Breast epithelium (tissue), 4 donors: Measurements from ENCODE around the gene POU6F1. TPM values are rescaled to one million over a fixed set of nuclear protein-coding genes. Genes with fewer than 3 reads are reported as not detected.

Experiments
- DNase-seq, 2 donors: peaks; one replicate each; pipeline ENCODE4 v3.0.0-alpha.2; 2019; ENCODE audit warnings: low spot score in 2 of 2
- H3K27ac ChIP-seq, 2 donors: fragments of 200-600 bp; sonication (generic) in 1 of 2; one replicate each; pipeline ENCODE4 v1.5.1; 2016 to 2019; ENCODE audit warnings: mild to moderate bottlenecking in 1 of 2
- H3K27me3 ChIP-seq, 2 donors: fragments of 200-600 bp; sonication (generic) in 1 of 2; one replicate each; pipeline versions ENCODE4 v1.5.1 to v1.6.0; 2017 to 2019; ENCODE audit warnings: control low read depth in 1 of 2, mild to moderate bottlenecking in 1 of 2
- H3K36me3 ChIP-seq: fragments of 200-600 bp; one replicate; pipeline ENCODE4 v1.5.1; 2019
- H3K4me1 ChIP-seq, 2 donors: fragments of 200-600 bp; sonication (generic); one replicate each; pipeline ENCODE4 v1.5.1; 2016 to 2019; ENCODE audit warnings: control low read depth in 1 of 2
- H3K4me3 ChIP-seq, 3 donors: fragments of 200-600 bp; sonication (generic); 1 replicate in 2 of 3; 2 replicates in 1 of 3; pipeline ENCODE4 v1.5.1; 2016 to 2019; ENCODE audit warnings: mild to moderate bottlenecking in 3 of 3, moderate library complexity in 2 of 3
- H3K9me3 ChIP-seq, 2 donors: fragments of 200-600 bp; sonication (generic) in 1 of 2; one replicate each; pipeline ENCODE4 v1.5.1; 2016 to 2019; ENCODE audit warnings: control low read depth in 1 of 2
- CTCF ChIP-seq, 3 donors: fragments of 450-650 bp; IDR thresholded peaks; one replicate each; pipeline ENCODE4 v1.5.1; 2016 to 2017; ENCODE audit warnings: antibody characterized with exemption in 3 of 3, mild to moderate bottlenecking in 3 of 3, moderate library complexity in 3 of 3
- POLR2A ChIP-seq: fragments of 450-650 bp; IDR thresholded peaks from one replicate; pipeline ENCODE4 v1.6.1; 2016; ENCODE audit warnings: antibody characterized with exemption, mild to moderate bottlenecking, moderate library complexity
- POLR2AphosphoS5 ChIP-seq, 3 donors: sonication (generic); formaldehyde crosslinking; IDR thresholded peaks; one replicate each; pipeline ENCODE4 v1.6.1; 2017; ENCODE audit warnings: antibody characterized with exemption in 3 of 3
- intact Hi-C: fragments of 100-400 bp; cut with DNase I; formaldehyde crosslinking; loops from one replicate; pipeline ENCODE4 v1.15.1; 2023; ENCODE audit warnings: low total_unique reads
- total RNA-seq, 3 donors: library from RNA; depleted of rRNA; stranded (reverse); fragments of >200 nt; gene quantifications; one replicate each; pipeline ENCODE4 v1.1.0, GENCODE V29; 2016

Gene POU6F1
- total RNA-seq, 3 donors from 2014 or later = 10.5 to 23.3 (median 15.2) TPM

DNA sequence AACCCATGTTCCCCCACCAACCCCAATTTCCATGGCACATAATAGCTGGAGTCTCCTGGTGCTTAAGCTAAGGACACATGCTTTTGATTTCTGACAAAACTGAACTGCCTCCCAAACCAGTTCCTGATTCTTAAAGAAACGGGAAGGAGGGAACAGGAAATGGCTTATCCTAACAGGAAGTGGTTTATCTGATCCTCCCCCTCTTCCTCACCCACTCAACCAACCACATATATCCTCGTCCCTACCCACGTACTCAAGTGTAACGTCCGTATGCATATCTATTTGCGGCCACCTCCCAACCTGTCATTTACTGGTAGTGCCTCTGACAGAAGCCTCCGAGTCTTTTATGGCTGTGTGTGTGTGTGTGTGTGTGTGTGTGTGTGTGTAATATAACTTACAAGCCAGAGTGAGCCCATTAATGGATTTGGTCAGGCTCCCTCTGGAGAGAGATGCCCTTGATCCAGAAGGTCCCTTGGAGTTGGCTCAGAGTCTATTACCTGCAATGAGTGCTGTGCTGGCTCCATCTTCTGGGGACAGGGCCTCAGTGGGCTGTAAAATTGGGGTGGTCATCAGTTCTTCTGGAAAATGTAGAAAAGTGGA, 28.5 kb upstream of the POU6F1 start:
- Histone ChIP-seq H3K27ac (peak overlapping the region; percentile 29 to 53), H3K36me3 (peaks cover 1% of the 10 kb centered on the region), H3K4me3 (no peak overlapping the region), H3K9me3 (no peaks in the 10 kb centered on the region), H3K27me3 (no peaks in the 10 kb centered on the region), H3K4me1 (peaks cover 0 to 2% of the 10 kb centered on the region in 2 donors)
- intact Hi-C loops = no loop called here
- TF ChIP-seq POLR2A = no peak
- no peak for TF ChIP-seq POLR2AphosphoS5 (IDR thresholded peaks at IDR 0.05)
- no peak for TF ChIP-seq CTCF (IDR thresholded peaks at IDR 0.05)
- DNase-seq = no peak

DNA sequence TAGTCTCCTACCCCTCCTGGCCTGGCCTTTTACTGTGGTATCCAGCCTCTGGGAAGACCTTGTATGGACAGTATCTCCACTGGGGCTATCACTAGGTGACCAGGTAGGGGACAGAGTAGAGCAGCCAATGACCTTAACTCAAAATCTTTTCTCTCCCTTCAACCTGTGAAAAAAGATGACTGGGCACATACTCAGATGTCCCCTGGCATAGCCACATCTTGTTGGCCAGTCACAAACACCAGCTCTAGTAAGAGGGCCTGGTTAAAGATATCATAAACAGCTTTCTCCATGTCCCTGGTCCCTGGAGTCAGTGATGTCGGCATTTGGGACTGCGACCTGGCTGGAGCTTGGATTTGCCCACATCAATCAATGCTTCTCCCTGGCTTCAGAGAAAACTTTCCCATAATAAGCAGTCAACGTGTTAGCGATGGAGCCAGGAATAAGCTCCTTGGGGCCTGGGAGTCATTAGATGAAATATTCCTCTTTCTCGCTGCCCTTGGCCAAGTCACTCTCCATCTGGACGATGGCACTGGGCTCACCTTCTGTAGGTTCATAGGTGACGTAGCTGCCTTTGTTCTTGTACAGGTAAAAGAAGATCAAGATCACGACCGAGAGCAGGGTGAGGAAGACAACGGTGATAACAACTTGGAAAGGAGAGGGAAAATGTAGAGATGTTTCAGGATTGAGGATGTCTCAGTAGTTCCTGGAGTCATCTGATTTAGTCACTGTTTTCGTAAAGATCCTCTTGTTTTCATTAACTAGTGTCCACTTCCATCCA, 27.8 kb upstream of the POU6F1 start:
- no peak for DNase-seq
- H3K27ac ChIP-seq = peak overlapping the region; percentile 29 to 53

DNA sequence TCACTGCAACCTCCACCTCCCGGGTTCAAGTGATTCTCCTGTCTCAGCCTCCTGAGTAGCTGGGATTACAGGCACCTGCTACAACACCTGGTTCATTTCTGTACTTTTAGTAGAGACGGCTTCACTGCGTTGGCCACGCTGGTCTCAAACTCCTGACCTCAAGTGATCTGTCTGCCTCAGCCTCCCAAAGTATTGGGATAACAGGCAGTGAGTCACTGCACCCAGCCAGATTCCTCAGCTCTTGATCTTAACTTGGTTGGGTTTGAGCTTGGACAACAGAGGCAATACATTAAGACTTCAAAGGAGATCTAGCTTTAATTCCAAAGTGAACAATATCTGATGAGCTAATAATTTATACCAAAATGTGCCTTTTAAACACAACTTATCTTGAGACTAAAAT, 26.4 kb upstream of the POU6F1 start:
- H3K27ac ChIP-seq = no peak overlapping the region
- DNase-seq = no peak
- peaks cover 5% of the 10 kb centered on the region for H3K36me3 ChIP-seq
- H3K4me1 ChIP-seq = peaks cover 0 to 15% of the 10 kb centered on the region in 2 donors
- TF ChIP-seq POLR2A (no peak), CTCF (IDR thresholded peaks at IDR 0.05) (no peak)
- intact Hi-C loops = no loop called here
- H3K9me3 ChIP-seq = no peaks in the 10 kb centered on the region
- H3K4me3 ChIP-seq = no peak overlapping the region
- H3K27me3 ChIP-seq = no peaks in the 10 kb centered on the region

More for the DNA sequence above, 27.8 kb upstream of the POU6F1 start:
- Histone ChIP-seq H3K36me3 (peaks cover 5% of the 10 kb centered on the region), H3K27me3 (no peaks in the 10 kb centered on the region), H3K4me3 (no peak overlapping the region), H3K4me1 (peaks cover 0 to 7% of the 10 kb centered on the region in 2 donors), H3K9me3 (no peaks in the 10 kb centered on the region)
- intact Hi-C loops = no loop called here
- TF ChIP-seq POLR2A = no peak
- TF ChIP-seq CTCF (IDR thresholded peaks at IDR 0.05) = no peak
- no peak for TF ChIP-seq POLR2AphosphoS5 (IDR thresholded peaks at IDR 0.05)

GRCh38 chr12:51242876-51243275, 25.0 kb upstream of the POU6F1 start:
- Histone ChIP-seq H3K9me3 (no peaks in the 10 kb centered on the region), H3K4me3 (no peak overlapping the region), H3K27ac (no peak overlapping the region), H3K27me3 (no peaks in the 10 kb centered on the region), H3K4me1 (peaks cover 0 to 15% of the 10 kb centered on the region in 2 donors), H3K36me3 (peaks cover 5% of the 10 kb centered on the region)
- no peak for DNase-seq
- no peak for TF ChIP-seq POLR2A
- no peak for TF ChIP-seq POLR2AphosphoS5 (IDR thresholded peaks at IDR 0.05)
- TF ChIP-seq CTCF (IDR thresholded peaks at IDR 0.05) = no peak
- intact Hi-C loops = no loop called here

- DNase-seq = no peak
- Histone ChIP-seq H3K4me3 (no peak overlapping the region), H3K36me3 (peaks cover 5% of the 10 kb centered on the region), H3K27ac (no peak overlapping the region), H3K27me3 (no peaks in the 10 kb centered on the region), H3K9me3 (no peaks in the 10 kb centered on the region), H3K4me1 (peaks cover 0 to 15% of the 10 kb centered on the region in 2 donors)
- no peak for TF ChIP-seq POLR2AphosphoS5 (IDR thresholded peaks at IDR 0.05)
- TF ChIP-seq CTCF (IDR thresholded peaks at IDR 0.05) = no peak
- no peak for TF ChIP-seq POLR2A
- intact Hi-C loops = no loop called here
These were observed 24.3 kb upstream of the POU6F1 start for GRCh38 chr12:51242120-51242519.
